ENCODE measurements around the gene NUMB. TPM values are rescaled to one million over a fixed set of nuclear protein-coding genes. Genes with fewer than 3 reads are reported as not detected.

NUMB gene
- total RNA-seq, 3 donors from 2014 or later (not counting 1 experiment from before 2014, with no cell fraction given) = 50.0 to 67.4 (median 56.3) TPM

DNA sequence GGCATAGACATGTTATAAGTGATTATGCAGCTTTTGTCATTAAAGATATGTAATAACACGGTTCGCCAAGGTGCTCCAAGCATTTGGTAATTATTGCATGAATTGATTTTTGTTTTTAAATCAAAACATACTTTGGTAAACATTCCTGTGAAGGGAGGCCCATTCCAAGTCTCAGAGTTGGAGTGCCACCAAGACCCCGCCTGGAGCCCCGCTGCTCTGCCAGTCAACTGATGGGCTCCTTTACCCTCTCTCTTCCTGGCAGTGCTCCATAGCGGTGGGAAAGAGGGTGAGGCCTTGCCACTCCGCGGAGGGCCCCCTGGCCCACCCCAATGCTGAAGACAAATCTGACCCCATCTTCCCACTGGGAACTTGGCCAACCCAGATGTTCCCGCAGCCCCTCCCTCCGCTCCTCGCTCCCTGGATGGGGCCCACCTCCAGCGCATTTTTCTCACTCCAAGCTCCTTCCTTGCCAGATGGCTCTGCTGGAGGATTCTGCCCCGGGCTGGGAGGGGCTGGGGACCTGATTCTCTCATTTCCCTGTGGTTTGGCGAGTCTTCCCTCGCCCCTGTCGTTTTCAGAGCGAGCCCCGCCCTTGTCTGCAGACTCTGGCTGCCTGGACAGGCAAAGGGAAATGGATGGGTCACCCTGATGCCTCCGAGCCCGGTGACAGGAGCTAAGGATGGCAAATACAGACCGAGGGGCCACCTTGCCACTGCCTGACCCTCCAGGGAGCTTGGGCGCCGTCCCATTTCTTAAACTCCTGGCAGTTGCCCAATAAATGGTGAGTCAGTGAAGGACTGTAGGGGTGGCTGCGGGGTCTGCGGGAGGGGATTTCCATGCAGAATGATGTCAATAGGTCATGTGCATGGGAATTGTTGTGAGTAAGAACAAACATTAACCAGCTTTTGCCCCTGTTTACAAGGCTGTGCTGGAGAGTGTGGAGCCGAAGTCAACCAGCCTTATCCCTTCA lies 230.2 kb downstream of the NUMB start:
- intact Hi-C loops (cut with micrococcal nuclease) = no loop called here
- WGBS (ENCODE audit: insufficient coverage) = 90% methylated on average over 25 of the region's 25 CpGs
- H3K36me3 ChIP-seq (ENCODE audit: control insufficient read depth, insufficient read depth, low read length) = peaks cover 13% of the 10 kb centered on the region

GRCh38 chr14:73225496-73225895 lies 232.8 kb downstream of the NUMB start:
- Mint-ChIP-seq H3K4me3 (no peak overlapping the region), H3K27me3 (ENCODE audit: low read depth in 2 of 2) (no peaks in the 10 kb centered on the region), H3K27ac (no peak overlapping the region), H3K9me3 (no peaks in the 10 kb centered on the region), H3K36me3 (peaks cover under 1% of the 10 kb centered on the region), H3K4me1 (no peaks in the 10 kb centered on the region)
- H3K9me3 ChIP-seq (ENCODE audit: control insufficient read depth, insufficient read depth, low read length) = no peaks in the 10 kb centered on the region
- H3K4me1 ChIP-seq (ENCODE audit: control insufficient read depth, insufficient read depth, low read length) = no peaks in the 10 kb centered on the region
- no peaks in the 10 kb centered on the region for H3K27me3 ChIP-seq (ENCODE audit: control insufficient read depth, insufficient read depth, low read length)
- H3K4me3 ChIP-seq (ENCODE audit: low read length) = no peak overlapping the region
- ATAC-seq = no peak
- H3K27ac ChIP-seq (ENCODE audit: low read length) = no peak overlapping the region
- peaks cover 31% of the 10 kb centered on the region for H3K36me3 ChIP-seq (ENCODE audit: control insufficient read depth, insufficient read depth, low read length)
- intact Hi-C loops (cut with micrococcal nuclease) = no loop called here
- WGBS (ENCODE audit: insufficient coverage) = 95% methylated on average over 4 of the region's 4 CpGs
- no peak for DNase-seq
- TF ChIP-seq CTCF (IDR thresholded peaks at IDR 0.05) = no peak

More for the DNA sequence above, 230.2 kb downstream of the NUMB start:
- H3K4me1 Mint-ChIP-seq = no peaks in the 10 kb centered on the region
- peaks cover 0 to 3% of the 10 kb centered on the region in 2 donors for H3K27me3 Mint-ChIP-seq (ENCODE audit: low read depth in 2 of 2)
- ATAC-seq (no peak), DNase-seq (no peak)
- Histone ChIP-seq H3K27me3 (ENCODE audit: control insufficient read depth, insufficient read depth, low read length) (no peaks in the 10 kb centered on the region), H3K4me1 (ENCODE audit: control insufficient read depth, insufficient read depth, low read length) (no peaks in the 10 kb centered on the region), H3K4me3 (ENCODE audit: low read length) (no peak overlapping the region), H3K27ac (ENCODE audit: low read length) (no peak overlapping the region), H3K9me3 (ENCODE audit: control insufficient read depth, insufficient read depth, low read length) (no peaks in the 10 kb centered on the region)
- no peak for TF ChIP-seq CTCF (IDR thresholded peaks at IDR 0.05)
- H3K9me3 Mint-ChIP-seq = no peaks in the 10 kb centered on the region
- H3K27ac Mint-ChIP-seq = no peak overlapping the region
- no peak overlapping the region for H3K4me3 Mint-ChIP-seq
- H3K36me3 Mint-ChIP-seq = no peaks in the 10 kb centered on the region

Other genes with a start within 250 kb of the NUMB start
- under 1 TPM; 0.24 to 0.70 (median 0.34) TPM for gene PAPLN, start 221.0 kb downstream of the NUMB start, total RNA-seq
- 10 to 100 TPM; 18.1 to 25.4 (median 22.7) TPM for gene RIOX1, start 32.4 kb upstream of the NUMB start, total RNA-seq
- 1 to 10 TPM; 3.3 to 4.4 (median 3.6) TPM for gene ACOT1, start 78.6 kb upstream of the NUMB start, total RNA-seq
- gene HEATR4, start 100.4 kb upstream of the NUMB start, total RNA-seq = under 1 TPM in 1 of 3 donors, not detected in 2; 0.54 TPM
- 10 to 100 TPM; 16.3 to 19.2 (median 17.4) TPM for gene ACOT2, start 110.7 kb upstream of the NUMB start, total RNA-seq
- gene ACOT4, start 133.3 kb upstream of the NUMB start, total RNA-seq = 1 to 10 TPM; 2.3 to 3.0 (median 2.6) TPM
- gene ACOT6, start 154.0 kb upstream of the NUMB start, total RNA-seq = not detected
- 10 to 100 TPM in 2 of 3 donors, 1 to 10 TPM in 1; 6.7 to 10.3 (median 10.1) TPM for gene DNAL1, start 186.4 kb upstream of the NUMB start, total RNA-seq

All from natural killer cell (primary cell).